ENCODE measurements around the gene RAB11FIP4.

- peak; percentile 10 to 49 (median 40) for TF ChIP-seq CTCF (IDR thresholded peaks at IDR 0.05)
- no peak for TF ChIP-seq EP300 (IDR thresholded peaks at IDR 0.05)
- TF ChIP-seq POLR2A (IDR thresholded peaks at IDR 0.05) = no peak
These were observed 18.1 kb upstream of the RAB11FIP4 start for GRCh38 chr17:31373150-31374093.

Measured in gastroesophageal sphincter (tissue), 3 donors.